Type B pancreatic cell (in vitro differentiated cells): ENCODE measurements around the gene PGF. TPM values are rescaled to one million over a fixed set of nuclear protein-coding genes. Genes with fewer than 3 reads are reported as not detected.

Source experiments
- DNase-seq: peaks from one replicate; pipeline ENCODE4 v3.0.0; 2021; ENCODE audit warnings: mixed read lengths; ENCODE audit not compliant: unreplicated experiment; ENCODE audit errors: extremely low spot score
- H3K27ac Mint-ChIP-seq: 2 replicates; pipeline ENCODE4 v1.8.0; 2021; ENCODE audit warnings: mild to moderate bottlenecking, mixed read lengths
- H3K27me3 Mint-ChIP-seq: 2 replicates; pipeline ENCODE4 v1.8.0; 2021; ENCODE audit warnings: mixed read lengths
- H3K36me3 Mint-ChIP-seq: 2 replicates; pipeline ENCODE4 v1.8.0; 2021; ENCODE audit warnings: mixed read lengths
- H3K4me1 Mint-ChIP-seq: one replicate; pipeline ENCODE4 v1.8.0; 2021; ENCODE audit warnings: mixed read lengths; ENCODE audit not compliant: unreplicated experiment
- H3K4me3 Mint-ChIP-seq: 2 replicates; pipeline ENCODE4 v1.8.0; 2021; ENCODE audit warnings: mild to moderate bottlenecking, mixed read lengths
- H3K9me3 Mint-ChIP-seq: 2 replicates; pipeline ENCODE4 v1.8.0; 2021; ENCODE audit warnings: mixed read lengths
- total RNA-seq: library from RNA; stranded (reverse); gene quantifications from 2 replicates; pipeline ENCODE4 v1.2.1, GENCODE V29; 2021; ENCODE audit warnings: low replicate concordance
- TF ChIP-seq, protein P1 (sequence below): fragments of 200-600 bp; sonication (generic); conservative IDR thresholded peaks from 2 replicates; pipeline ENCODE4 v1.5.0; 2021; ENCODE audit warnings: antibody characterized with exemption, mild to moderate bottlenecking

The PGF gene
- total RNA-seq, 1 donor from 2014 or later, result 16.8 TPM

DNA sequence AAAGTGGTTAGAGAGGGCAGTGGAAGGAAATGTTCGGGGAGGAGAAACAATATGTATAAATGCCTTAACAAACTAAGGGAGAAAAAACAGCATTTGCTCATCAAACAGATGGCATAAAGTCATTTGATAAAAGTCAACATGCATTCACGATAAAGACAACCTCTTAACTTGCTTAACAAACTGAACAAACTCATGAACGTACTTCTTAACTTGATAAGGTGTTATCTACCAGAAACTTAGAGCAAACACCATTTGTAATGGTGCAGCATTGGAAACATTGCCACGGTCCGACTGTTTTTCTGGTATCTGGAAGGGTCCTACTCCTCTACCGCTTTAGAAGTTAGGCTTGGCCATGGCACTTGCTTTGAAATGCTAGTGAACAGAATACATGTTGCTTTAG, 28.2 kb downstream of the PGF start:
- Mint-ChIP-seq H3K27me3 (peaks cover 47% of the 10 kb centered on the region), H3K4me1 (peaks cover under 1% of the 10 kb centered on the region), H3K27ac (no peak overlapping the region), H3K4me3 (no peak overlapping the region), H3K9me3 (no peaks in the 10 kb centered on the region), H3K36me3 (no peaks in the 10 kb centered on the region)
- TF ChIP-seq, protein P1, sequence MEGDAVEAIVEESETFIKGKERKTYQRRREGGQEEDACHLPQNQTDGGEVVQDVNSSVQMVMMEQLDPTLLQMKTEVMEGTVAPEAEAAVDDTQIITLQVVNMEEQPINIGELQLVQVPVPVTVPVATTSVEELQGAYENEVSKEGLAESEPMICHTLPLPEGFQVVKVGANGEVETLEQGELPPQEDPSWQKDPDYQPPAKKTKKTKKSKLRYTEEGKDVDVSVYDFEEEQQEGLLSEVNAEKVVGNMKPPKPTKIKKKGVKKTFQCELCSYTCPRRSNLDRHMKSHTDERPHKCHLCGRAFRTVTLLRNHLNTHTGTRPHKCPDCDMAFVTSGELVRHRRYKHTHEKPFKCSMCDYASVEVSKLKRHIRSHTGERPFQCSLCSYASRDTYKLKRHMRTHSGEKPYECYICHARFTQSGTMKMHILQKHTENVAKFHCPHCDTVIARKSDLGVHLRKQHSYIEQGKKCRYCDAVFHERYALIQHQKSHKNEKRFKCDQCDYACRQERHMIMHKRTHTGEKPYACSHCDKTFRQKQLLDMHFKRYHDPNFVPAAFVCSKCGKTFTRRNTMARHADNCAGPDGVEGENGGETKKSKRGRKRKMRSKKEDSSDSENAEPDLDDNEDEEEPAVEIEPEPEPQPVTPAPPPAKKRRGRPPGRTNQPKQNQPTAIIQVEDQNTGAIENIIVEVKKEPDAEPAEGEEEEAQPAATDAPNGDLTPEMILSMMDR, result no peak
- no peak for DNase-seq

DNA sequence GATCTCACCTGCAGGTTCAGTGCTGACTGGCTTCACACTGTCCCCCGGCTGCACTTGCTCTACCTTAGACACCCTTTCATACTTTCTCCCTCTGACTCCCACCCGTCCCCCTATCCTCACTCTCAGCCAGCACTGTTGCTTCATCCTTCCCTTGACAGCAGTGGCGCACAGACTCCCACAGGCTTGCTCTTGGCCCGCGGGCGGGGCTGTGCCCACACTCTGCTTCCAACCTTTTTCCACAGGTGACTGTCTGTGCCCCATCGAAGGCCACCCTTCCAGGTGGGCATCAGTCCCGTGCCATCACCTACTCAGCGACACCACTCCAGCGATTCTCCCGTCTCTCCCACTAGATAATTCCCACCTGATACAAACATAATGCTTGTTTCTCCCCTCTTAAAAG, 31.3 kb downstream of the PGF start:
- Mint-ChIP-seq H3K4me3 (peak overlapping the region; percentile 2), H3K9me3 (no peaks in the 10 kb centered on the region), H3K4me1 (no peaks in the 10 kb centered on the region), H3K27me3 (peaks cover 47% of the 10 kb centered on the region), H3K27ac (no peak overlapping the region), H3K36me3 (no peaks in the 10 kb centered on the region)
- DNase-seq, result no peak
- TF ChIP-seq, protein P1, result no peak

DNA sequence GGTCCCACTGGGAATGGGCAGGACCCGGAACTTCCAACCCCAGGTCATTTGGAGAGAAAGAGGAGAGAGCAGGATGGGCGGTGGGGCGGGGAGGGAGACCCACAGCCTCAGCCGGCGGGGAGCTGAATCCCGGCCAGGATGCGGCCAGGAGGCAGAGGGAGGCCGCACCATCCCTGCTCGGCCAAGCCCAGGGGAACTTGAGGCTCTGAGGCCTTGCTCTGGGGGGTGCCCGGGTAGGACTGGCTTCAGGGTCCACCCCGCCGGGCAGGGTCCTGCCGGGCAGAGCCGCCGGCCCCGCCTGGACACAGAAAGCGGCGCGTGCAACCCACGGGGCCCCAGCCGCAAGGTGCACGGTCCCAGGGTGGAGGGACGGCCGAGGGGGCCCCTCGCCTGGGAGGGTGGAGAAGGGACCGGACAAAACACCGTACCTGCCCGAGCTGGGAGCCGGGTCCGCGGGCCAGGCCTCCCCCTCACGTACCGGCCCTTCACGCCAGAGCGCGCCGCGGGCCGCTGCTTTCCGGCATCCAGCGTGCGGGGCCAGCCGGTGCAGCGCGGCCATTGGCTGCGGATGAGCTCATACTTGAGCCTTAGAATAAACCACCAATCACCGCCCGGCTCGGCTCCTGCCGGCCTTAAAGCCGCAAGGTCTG, 32.5 kb downstream of the PGF start, which contains the start of gene RPS6KL1:
Gene RPS6KL1, minus strand, starts transcription at position 509 of the 650 bp plus-strand sequence. CDS start 1,719 bp downstream, outside the sequence.
- Mint-ChIP-seq H3K27ac (no peak within 1 kb of the TSS), H3K4me1 (no peaks in the 10 kb centered on the region), H3K4me3 (peak within 1 kb of the TSS; percentile 84), H3K27me3 (peaks cover 45% of the 10 kb centered on the region), H3K9me3 (no peaks in the 10 kb centered on the region), H3K36me3 (no peaks in the 10 kb centered on the region)
- TF ChIP-seq, protein P1, result no peak
- DNase-seq, result peak; percentile 81

DNA sequence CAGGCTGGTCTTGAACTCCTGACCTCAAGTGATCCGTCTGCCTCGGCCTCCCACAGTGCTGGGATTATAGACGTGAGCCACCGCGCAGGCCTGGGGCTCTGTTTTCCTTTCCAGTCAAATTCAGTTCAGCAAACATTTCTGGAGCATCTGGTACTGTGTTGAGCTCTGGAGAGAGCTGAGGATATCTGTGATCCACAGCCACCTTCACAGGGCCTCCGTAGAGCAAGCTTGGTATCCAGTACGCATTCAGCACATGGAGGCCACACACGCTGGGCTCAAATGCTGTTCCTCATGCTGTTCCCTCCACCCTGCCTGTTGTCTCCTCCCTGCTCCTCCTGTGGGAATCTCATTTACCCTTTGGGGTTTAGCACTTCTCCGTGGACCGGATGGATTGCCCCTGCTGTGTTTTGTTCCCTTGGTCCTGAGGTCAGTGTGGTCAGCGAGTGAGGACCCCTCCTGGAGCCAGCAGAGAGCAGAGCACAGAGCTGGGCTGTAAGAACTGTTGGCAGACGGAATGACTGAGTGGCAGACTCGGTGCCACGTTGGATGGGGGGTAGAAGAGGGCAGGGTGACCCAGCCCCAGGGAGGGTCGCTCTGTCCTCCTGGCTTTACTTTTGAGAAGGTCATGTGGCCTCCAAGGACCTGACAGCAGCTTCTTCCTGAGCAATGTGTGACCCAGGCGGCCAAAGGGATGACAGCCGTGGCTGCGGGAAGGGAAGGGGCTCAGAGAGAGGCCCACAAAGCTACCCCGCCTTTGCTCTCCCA, 33.2 kb downstream of the PGF start:
- Mint-ChIP-seq H3K9me3 (no peaks in the 10 kb centered on the region), H3K36me3 (no peaks in the 10 kb centered on the region), H3K4me3 (peak overlapping the region; percentile 84), H3K4me1 (no peaks in the 10 kb centered on the region), H3K27me3 (peaks cover 38% of the 10 kb centered on the region), H3K27ac (no peak overlapping the region)
- TF ChIP-seq, protein P1, result no peak
- no peak for DNase-seq

DNA sequence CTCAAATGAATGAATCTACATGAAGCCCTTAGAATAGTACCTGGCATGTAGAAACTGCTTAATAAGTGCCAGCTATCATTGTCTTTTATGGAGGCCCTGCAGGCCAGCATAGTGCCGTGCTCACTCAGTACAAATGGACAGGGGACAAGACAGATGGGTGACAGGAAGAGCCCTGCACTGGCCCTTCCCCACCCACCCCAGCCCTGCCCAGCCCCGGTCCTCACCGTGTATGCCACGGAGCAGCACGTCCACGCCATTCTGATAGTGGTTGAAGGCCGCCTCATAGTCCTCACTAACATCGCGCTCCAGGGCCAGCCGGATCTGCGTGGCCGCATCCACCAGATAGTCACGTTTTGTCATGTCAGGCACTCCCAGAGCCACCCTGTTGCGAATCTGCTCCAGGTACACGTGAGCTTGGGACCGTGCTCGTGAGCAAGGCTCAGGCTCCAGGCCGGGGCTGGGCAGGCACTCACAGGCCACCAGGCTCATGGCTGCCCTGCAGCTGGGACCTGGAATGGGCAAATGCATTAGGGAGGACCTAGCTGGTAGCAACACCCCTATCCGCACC, 34.3 kb downstream of the PGF start:
- Mint-ChIP-seq H3K36me3 (no peaks in the 10 kb centered on the region), H3K27me3 (peaks cover 29% of the 10 kb centered on the region), H3K9me3 (no peaks in the 10 kb centered on the region), H3K4me3 (no peak overlapping the region), H3K4me1 (peaks cover 5% of the 10 kb centered on the region), H3K27ac (no peak overlapping the region)
- no peak for DNase-seq
- TF ChIP-seq, protein P1, result no peak
